Measurements from ENCODE around the gene CTIF.

Gene CTIF

DNA sequence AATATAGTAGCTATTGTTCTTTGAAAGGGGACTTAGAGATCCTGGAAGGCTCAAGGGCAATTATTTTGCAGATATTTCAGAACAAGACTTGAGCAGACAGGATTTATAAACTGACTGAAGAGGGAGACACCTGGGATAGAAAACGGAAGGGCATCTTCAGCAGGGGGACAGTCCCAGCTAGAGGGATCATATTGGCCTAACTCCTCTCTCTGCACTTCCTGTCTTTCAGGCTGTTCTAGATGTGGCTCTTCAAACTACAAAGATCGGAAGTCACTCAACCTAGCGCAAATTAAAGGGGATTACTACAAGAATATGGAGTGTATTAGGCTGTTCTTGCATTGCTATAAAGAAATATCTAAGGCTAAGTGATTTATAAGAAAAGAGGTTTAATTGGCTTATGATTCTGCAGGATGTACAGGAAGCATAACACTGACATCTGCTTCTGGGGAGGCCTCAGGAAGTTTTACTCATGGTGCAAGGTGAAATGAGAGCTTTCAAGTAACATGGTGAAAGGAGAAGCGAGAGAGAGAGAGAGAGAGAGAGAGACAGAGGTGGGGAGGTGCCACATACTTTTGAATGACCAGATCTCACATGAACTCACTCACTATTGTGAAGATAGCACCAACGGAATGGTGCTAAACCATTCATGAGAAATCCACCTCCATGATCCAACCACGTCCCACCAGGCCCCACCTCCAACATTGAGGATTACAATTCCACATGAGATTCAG, 5.3 kb upstream of the CTIF start:
- DNase-seq, result no peak

DNA sequence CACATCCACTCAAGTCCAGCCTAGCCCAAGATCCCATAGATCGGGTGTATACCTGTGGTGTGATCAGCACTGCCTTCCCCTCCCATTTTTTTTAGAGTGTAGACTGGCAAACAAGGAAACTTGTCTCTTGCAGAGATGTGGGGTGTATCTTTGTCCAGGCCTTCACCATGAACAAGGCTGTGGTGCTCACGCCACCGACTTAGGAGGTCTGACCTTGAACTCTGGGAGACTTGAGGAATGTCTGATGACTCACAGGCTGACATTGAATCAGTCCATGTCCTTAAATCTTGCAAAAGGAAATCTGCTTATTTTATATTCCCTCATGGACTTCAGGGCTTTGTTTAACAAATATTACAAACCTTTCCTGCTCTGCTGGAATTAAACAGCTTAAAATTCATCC, 4.5 kb upstream of the CTIF start:
- DNase-seq, result no peak

DNA sequence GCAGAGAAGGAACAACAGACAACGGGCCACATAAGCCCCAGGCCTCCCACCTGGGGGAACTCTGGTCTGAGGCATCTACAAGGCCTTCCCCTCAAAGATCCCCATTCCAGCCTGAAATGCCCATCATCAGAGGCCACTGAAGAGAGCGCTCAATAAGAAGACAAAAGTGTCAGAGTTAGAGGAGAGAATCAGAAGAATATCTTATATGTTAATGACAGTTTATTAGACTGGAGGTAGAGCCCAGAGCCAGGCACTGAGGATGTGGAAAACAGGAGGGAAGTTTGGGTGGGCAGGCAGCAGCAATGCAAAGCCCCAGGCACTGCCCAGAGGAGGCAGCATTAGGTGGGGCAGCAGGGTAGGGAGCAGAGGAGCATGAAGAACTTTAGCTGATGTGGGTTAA, 2.9 kb upstream of the CTIF start:
- DNase-seq, result no peak

DNA sequence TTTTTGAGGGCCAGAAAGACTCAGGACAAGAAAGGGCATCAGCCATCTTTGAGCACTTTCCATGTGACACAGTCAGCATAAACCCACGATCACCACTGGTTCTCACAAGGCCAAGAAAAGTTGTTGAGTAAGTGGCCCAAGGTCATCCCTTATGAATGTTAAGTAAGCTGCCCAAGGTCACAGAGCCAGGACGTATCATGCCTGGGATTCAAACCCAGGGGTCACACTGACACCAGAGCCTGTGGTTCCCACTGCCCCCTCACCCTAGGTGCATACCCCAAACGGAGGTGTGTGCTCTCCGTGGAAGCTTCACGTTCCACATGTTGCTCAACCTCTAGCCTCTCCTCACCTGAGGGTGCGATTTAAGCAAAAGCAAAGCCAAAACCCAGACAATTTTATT, 2.3 kb upstream of the CTIF start:
- DNase-seq, result no peak

GRCh38 chr18:48539406-48540250, 797 bp downstream of the CTIF start:
- peak; percentile 52 for DNase-seq

- DNase-seq, result peak; percentile 53
Measured at GRCh38 chr18:48540251-48541025, 1.6 kb downstream of the CTIF start.

DNA sequence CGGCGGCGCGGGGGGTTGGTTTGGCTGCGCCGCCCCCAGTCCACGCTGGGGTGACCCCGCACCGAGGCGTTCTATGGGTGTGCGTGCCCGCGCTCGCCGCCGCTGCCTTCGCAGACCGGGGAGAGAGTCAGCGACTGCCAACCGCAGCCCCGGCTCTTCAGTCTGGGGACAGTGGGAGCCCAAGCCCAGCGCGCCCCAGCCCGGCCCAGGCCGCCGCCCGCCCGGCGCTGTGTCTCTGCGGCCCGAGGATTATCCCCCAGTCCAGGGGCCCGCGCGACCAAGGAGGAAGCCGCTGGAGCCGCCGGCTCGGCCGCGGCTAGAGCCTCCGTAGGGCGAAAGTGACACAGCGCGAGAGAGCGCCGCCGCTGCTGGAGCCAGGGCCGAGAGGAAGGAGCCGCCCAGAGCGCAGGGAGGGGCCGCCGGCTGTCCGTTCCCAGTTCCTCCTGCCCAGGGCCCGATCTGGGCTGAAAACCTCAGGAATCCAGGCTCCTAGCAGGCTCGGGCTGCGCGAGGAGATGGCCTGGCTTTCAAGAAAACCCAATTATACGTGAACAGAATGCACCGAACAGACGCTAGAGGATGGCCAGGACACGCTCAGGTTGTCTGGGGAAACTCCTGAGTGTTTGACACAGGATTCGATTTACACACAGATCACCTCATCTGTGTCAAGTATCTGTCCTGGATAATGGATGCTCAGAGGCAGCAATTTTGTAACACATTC, 2.4 kb downstream of the CTIF start:
- DNase-seq, result peak; percentile 18

DNA sequence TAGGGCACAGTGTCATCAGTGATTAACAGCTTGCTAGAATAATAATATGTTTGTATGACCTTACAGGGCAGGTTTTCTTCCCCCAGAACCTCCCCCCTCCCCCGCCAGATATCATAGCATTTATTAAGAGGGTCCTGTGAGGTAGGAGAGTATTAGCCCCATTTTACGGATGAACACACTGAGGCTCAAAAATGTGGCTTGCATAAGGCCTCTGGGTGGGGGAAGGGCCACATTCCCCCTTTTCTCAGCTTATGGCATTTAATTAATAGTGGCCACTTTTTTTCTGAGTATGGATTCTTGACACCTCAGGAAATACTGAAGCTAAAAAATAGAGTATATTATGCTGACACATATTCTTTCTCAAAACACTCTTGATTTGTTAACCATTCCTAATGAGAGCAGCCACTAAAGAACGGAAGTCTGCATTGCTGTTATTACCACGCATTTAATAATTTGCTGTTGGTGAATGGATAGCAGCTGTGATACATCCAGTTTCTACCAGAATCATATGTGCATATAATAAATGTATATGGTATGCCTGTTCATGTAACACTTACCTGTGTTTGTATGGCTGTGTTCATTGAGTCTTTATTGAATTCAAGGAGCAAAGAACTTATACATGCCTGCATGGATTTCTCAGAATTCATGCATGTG, 3.0 kb downstream of the CTIF start:
- no peak for DNase-seq

- DNase-seq, result no peak
Measured at GRCh38 chr18:48542513-48543181, 3.8 kb downstream of the CTIF start.

- DNase-seq, result peak; percentile 50
Measured at GRCh38 chr18:48543228-48543627, 4.4 kb downstream of the CTIF start.

DNA sequence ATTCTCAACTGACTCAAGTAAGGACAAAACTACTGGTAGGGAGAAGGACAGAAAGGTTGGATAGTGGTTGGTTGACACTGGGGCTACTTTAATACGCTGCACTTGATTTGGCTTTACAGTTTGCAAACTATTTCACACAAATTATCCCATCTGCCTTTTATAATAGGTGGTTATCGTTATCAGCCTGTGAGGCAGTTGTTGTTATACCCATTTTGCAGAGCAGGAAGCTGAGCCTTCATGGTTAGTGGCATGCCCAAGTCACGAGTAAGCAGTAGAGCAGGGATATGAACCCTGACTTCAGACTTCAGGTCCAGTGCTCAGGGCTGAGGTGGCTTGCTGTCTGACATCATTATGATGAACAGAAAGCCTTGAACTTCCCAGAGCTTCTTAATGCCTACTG, 5.3 kb downstream of the CTIF start:
- DNase-seq, result no peak

DNA sequence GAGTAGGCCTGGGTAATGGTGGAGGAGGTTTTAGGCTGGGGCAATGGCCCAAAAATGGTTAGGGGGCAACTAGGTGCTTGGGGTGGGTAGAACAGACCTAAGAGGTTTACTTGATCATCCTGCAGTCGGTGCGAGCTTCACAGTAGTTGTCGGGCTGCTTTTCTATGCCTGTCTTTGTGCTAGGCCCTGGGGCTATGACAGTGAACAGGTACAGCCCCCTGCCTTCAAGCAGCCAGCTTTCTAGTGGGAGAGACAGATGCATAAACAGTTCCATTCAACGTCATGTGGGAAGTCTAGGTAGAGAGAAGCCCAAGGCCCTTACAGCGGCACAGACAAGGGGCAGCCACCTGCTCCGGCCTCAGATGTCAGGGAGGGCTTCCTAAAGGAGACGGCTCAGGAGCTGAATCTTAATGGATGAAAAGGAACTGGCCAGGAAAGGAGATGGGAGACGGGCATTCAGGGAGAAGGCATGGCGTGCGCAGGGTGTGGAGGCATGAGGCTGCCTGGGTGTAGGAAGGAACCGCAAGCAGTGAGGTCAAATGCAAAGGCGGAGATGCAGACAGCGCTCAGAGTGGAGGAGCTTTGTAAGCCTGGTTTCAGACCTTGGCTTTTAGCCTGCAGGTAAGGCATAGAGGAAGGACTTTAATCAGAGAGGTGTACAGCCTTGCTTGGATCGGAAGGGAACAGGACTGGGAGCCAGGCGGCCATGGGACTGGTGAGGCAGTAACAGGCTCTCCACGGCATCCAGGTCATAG, 6.0 kb downstream of the CTIF start:
- no peak for DNase-seq

DNA sequence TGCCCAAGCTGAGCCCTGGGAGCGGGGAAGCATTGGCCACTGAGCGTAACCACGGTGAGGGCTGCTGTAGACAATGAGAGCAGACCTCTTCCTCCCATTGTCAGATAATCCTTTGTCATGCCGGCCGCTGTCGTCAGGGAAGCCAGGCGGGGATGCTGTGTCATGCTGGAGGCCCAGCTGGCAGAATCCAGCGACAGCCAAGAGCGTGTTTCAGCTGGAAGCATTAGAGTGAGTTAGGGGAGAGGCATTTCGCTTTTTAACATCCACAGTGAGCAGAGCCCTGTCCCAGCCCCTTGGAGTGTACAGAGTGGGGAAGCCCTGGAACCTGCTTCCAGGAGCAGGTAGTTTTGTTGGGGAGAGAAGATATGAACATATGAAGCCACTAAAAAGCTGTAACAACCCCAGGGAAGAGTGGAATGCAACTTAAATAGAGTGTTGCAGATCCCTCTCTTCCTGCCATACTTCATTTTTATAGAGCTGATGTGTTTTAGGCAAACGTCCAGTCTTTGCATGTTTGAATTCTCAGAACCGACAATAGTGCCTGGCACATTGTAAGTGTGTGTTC, 7.0 kb downstream of the CTIF start:
- no peak for DNase-seq

- no peak for DNase-seq
Measured at GRCh38 chr18:48546396-48546795, 7.6 kb downstream of the CTIF start.

DNA sequence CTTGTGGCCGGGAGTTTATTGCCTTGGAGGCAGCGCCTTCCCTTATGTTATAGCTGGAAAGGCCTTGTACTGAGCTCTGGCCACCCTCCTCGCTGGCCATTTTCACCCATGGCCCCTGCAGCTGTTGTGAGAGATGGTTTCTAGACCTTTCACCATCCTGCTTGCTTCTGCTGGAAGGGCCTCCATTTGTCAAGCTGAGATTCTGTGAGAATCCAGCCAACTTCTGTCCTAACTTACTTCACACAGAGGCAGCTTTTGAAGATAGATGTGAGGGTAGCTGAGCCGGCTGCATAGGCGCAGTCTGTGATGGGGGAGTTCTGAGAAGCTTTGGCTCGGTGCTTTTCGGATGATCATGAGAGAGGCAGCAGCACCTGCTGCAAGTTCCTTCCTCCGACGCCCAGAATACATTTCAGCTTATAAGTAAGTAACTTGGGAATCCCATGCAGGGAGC, 8.7 kb downstream of the CTIF start:
- DNase-seq, result no peak

DNA sequence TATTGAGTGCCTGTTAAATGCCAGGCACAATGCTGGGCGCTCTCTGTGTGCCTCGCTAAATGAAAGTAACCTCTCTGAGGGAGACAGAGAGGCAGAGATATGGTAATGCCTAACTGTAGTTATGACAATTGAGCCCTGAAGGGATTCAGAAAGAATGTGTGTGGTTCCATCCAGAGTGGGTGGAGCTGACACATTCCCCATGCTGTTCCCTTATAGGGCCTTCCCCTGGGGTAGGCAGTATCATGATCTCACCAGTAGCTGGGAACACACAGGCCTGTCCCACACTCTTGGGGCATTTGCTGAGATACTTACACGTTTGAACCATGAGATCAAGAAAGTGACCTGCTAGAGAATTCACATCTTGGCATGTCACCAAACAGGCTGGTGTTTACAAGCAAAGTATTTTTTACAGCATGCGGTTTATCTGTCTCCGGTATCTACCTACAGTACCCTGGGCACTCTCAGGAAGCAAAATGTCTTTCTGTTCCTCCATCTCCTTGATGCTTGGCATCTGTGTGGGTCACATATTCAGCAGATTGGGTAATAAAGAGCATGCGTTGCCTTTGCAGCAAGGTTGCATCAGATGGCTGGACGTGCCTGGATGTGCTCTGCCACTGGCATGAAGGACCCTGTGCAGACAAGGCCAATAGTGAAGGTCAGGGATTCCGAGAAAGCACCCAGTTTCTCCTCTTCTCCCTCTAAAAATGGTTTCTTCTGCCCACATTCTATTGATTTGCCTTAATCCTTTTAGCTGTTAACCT, 9.4 kb downstream of the CTIF start:
- DNase-seq, result no peak

DNA sequence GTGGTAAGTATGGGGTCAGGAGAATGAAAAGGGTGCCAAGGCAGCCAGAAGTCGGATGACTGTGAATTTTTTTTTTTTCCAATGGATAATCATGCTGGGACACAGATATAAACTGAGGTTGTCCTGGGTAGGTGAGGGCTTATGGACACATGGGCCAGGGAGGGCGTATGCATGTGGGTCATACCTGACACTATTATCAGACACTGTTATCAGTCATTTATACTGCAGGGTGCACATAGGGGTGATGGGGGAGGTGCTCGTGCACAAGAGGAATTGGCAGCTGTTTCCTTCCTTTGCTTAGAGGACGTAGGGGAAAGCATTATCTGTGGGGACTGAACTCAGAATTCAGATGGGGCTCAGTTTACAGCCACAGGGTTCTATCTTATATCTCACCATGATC, 10.1 kb downstream of the CTIF start:
- no peak for DNase-seq

DNA sequence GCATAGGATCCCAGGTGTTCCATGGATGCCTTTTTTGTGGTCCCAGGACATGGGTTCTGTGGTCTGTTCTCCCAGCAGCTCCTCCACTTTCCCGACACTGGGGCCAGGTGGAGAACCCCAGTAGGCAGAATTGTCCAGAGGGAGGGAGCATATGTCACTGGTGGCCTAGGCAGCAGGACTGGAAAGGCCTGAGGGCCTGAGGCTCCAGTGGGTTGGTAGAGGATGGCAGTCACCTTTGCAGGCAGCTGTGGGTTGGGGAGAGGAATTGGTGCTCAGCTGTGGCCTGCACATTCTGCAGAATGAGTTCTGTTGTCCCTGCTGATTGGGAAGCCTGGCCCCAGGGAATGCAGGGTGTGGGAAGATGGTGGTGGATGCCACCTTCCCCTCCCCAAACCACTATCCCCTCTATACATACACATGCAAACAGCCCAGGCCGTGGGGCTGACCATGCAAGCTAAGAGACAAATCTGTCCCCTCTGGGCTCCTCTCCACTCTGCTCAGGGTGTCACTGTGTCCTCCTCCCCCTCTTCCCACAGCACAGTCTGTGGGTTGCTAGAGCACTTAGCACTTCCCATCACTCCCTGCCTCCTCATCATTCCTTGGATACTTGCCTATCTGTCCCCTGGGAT, 11.4 kb downstream of the CTIF start:
- DNase-seq, result no peak

GRCh38 chr18:48551100-48551499, 12.3 kb downstream of the CTIF start:
- DNase-seq, result no peak
